ENCODE measurements around the gene FOXR1. TPM values are rescaled to one million over a fixed set of nuclear protein-coding genes. Genes with fewer than 3 reads are reported as not detected.

FOXR1 gene
- total and polyA plus RNA-seq, 8 donors: not detected

- Histone ChIP-seq H3K4me3 (peak overlapping the region; percentile 46 to 88 (median 77)), H3K27me3 (no peaks in the 10 kb centered on the region), H3K36me3 (no peaks in the 10 kb centered on the region), H3K4me1 (peaks cover 15 to 37% (median 23%) of the 10 kb centered on the region in 3 donors), H3K9me3 (no peaks in the 10 kb centered on the region), H3K27ac (peak overlapping the region; percentile 66 to 95 (median 92))
- FAIRE-seq (no peak), DNase-seq (peak; percentile 62 to 88 (median 72)), ATAC-seq (no peak)
- intact Hi-C loops (cut with DNase I): loop anchor here in 1 of 3 donors (2.0 kb wide), 1 partner anchor 16 kb away; no protein-coding TSS in a partner anchor
- TF ChIP-seq, protein P1, sequence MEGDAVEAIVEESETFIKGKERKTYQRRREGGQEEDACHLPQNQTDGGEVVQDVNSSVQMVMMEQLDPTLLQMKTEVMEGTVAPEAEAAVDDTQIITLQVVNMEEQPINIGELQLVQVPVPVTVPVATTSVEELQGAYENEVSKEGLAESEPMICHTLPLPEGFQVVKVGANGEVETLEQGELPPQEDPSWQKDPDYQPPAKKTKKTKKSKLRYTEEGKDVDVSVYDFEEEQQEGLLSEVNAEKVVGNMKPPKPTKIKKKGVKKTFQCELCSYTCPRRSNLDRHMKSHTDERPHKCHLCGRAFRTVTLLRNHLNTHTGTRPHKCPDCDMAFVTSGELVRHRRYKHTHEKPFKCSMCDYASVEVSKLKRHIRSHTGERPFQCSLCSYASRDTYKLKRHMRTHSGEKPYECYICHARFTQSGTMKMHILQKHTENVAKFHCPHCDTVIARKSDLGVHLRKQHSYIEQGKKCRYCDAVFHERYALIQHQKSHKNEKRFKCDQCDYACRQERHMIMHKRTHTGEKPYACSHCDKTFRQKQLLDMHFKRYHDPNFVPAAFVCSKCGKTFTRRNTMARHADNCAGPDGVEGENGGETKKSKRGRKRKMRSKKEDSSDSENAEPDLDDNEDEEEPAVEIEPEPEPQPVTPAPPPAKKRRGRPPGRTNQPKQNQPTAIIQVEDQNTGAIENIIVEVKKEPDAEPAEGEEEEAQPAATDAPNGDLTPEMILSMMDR (IDR thresholded peaks at IDR 0.05): no peak
- 0% methylated on average over 34 to 45 of the region's 45 CpGs for WGBS, 2 donors
Observed at GRCh38 chr11:118924591-118925585, 46.7 kb upstream of the FOXR1 start.

DNA sequence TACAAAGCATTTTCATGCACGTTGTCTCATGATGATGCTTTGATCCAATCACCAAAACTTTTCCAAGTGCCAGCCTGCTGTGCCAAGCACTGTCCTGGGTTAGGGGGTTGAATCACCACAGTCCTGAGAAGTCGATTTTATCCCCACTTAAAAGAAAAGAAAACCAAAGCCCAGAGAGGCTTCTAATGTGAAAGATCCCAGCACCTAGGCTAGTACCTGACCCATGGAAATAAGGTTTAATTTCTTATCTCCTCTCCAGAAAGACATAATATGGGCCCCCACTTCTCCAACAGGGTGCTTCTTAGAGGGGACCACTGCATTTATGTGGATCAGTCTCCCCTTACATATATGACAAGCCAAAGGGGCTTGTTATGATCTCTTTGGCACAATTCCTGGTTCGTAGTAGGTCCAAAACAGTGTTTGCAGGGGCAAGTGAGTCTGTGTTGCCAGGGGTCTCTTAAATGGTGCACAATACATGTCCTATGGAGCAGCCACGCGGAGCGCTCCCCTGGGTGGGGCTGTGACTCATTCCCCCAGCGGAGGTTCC lies 43.9 kb upstream of the FOXR1 start:
- ATAC-seq: no peak
- peak overlapping the region in 3 of 4 donors; percentile 39 to 70 (median 69) for H3K4me3 ChIP-seq
- FAIRE-seq: no peak
- peaks cover 0 to 16% (median 5%) of the 10 kb centered on the region in 3 donors for H3K4me1 ChIP-seq
- intact Hi-C loops (cut with DNase I): no loop called here
- H3K9me3 ChIP-seq: no peaks in the 10 kb centered on the region
- H3K27me3 ChIP-seq: no peaks in the 10 kb centered on the region
- peak overlapping the region; percentile 92 to 99 (median 97) for H3K27ac ChIP-seq
- no peaks in the 10 kb centered on the region for H3K36me3 ChIP-seq
- TF ChIP-seq, protein P1 (IDR thresholded peaks at IDR 0.05): no peak
- no peak for DNase-seq
- 3 to 5% methylated on average over 7 of the region's 7 CpGs for WGBS, 2 donors

GRCh38 chr11:118928101-118928869 lies 43.3 kb upstream of the FOXR1 start:
- TF ChIP-seq, protein P1 (IDR thresholded peaks at IDR 0.05): peak; percentile 78 to 94 (median 86)
- H3K4me1 ChIP-seq: peaks cover 0 to 10% (median 5%) of the 10 kb centered on the region in 3 donors
- 0 to 1% methylated on average over 32 of the region's 32 CpGs for whole genome bisulfite sequencing, 2 donors
- peak overlapping the region; percentile 92 to 99 (median 97) for H3K27ac ChIP-seq
- H3K4me3 ChIP-seq: peak overlapping the region; percentile 39 to 70 (median 61)
- no peaks in the 10 kb centered on the region for H3K9me3 ChIP-seq
- FAIRE-seq (no peak), DNase-seq (peak; percentile 91 to 95 (median 94)), ATAC-seq (peak; percentile 63 to 80 (median 70))
- no peaks in the 10 kb centered on the region for H3K36me3 ChIP-seq
- no peaks in the 10 kb centered on the region for H3K27me3 ChIP-seq
- intact Hi-C loops (cut with DNase I): no loop called here

GRCh38 chr11:118928870-118929500 lies 42.6 kb upstream of the FOXR1 start:
- intact Hi-C loops (cut with DNase I): no loop called here
- DNase-seq (peak in 4 of 6 donors; percentile 65 to 91 (median 80)), ATAC-seq (peak; percentile 46 to 62 (median 54)), FAIRE-seq (no peak)
- WGBS, 2 donors: 0 to 2% methylated on average over 19 to 26 of the region's 26 CpGs
- Histone ChIP-seq H3K27ac (peak overlapping the region; percentile 92 to 99 (median 97)), H3K27me3 (no peaks in the 10 kb centered on the region), H3K9me3 (no peaks in the 10 kb centered on the region), H3K4me1 (peaks cover 0 to 15% (median 5%) of the 10 kb centered on the region in 3 donors), H3K4me3 (peak overlapping the region; percentile 39 to 70 (median 61)), H3K36me3 (no peaks in the 10 kb centered on the region)
- TF ChIP-seq, protein P1 (IDR thresholded peaks at IDR 0.05): no peak

All from pancreas (tissue), 10 donors.